RPMI8226 (cell line): ENCODE data around the gene PLPPR1.
"Not testable (repeated sequence)": the region's sequence is repeated elsewhere in the genome, so short reads cannot be mapped to it uniquely, and the experiment has no call there.

Source experiments
- DNase-seq: peaks from one replicate; pipeline ENCODE4 v3.0.0-alpha.2; 2015

The PLPPR1 gene

DNA sequence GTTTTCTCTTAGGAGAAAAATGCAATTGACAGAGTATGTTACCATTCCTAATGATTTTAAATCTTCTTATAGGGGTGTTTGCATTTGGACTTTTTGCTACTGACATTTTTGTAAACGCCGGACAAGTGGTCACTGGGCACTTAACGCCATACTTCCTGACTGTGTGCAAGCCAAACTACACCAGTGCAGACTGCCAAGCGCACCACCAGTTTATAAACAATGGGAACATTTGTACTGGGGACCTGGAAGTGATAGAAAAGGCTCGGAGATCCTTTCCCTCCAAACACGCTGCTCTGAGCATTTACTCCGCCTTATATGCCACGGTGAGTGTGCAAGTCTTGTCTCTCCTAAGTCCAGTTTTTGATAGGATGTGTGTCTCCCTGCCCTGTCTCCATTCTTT is 280.6 kb downstream of the PLPPR1 start:
- no peak for DNase-seq

DNA sequence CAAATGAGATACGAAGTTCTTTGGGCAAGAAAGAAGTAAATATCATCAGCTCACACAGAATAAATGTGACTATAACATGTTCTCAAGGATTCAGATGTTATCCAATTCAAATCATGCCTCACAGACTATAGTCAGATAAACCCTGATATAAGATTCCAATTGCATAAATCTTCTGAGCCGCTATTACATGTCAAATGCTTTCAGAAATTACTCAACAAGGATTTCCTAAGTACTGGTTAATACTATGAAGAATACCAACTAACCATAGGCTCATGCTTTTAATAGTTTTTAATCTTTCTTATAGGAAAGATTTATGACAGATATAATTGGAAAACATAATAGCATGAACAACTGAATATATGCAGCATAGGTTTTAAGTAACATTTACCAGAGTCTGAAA is 282.7 kb downstream of the PLPPR1 start:
- no peak for DNase-seq

DNA sequence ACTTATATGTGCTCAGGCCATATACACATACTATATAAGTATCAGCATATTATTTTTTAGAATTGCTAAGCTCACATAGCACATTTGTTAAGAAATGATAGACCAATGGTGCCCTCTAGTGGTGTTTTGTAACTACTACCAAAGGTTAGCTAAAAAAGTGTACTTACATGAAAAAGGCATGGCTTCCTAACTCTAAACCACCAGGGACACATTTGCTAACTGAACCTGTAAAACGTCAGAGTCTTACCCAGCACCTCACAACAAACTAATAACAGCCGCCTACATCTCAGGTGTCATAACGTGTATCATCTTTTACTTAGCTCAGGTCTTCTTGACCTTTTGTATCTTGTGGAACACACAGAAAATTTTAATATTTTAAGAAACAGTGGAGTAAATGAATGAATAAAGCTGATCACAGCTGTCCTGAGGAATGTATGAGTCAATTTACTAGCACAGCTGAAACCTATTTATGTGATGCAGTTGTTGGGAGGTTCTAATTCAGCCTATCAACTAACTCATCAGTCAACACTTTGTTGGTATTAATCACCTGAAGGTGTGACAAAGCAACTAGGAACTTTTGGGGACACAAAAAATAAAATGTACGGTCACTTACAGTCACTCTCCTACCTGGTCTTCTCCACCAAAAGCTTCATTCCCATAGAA is 283.4 kb downstream of the PLPPR1 start:
- DNase-seq, result peak; percentile 69

DNA sequence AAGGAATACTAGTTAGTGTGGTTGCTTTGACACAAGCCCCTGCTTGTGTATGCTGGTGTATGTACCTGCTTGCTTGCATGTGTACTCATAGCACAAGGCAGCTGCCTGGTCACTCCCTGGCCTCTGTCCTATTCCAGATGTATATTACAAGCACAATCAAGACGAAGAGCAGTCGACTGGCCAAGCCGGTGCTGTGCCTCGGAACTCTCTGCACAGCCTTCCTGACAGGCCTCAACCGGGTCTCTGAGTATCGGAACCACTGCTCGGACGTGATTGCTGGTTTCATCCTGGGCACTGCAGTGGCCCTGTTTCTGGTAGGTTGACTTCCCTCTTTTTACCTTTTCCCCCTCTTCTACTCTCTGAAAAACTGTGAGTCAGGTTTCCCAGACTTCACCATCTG is 284.1 kb downstream of the PLPPR1 start:
- no peak for DNase-seq

DNA sequence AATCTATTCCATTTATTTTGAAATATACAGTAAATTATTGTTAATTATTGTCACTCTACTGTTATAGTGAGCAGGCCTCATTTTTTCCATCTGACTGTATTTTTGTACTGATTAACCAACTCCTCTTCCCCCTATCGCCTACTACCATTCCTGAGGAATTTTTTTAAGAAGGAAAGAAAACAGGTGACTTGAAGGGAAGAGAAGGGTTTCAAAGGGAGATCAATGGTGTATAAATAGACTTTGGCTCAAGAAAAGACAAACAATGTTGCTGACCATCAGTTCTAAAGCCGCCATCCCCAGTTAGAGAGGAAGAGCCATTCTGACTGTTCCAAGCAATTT is 286.6 kb downstream of the PLPPR1 start:
- DNase-seq, result no peak

DNA sequence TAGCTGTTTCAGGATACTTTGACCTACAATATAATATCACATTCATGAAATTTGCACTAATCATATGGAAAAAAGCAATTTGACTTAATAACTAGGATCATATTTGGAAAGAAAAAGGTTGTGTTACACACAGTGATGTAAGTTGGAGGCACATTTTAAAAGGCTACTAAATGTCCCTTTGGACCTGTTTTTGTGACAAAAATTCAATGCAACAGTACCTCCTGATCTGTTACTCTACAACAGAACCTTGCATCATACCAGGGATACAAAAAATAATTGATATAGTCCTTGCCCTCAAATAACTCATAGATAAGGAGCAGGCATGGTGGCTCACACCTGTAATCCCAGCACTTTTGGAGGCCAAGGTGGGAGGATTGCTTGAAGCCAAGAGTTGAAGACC is 289.2 kb downstream of the PLPPR1 start:
- DNase-seq, result no peak

DNA sequence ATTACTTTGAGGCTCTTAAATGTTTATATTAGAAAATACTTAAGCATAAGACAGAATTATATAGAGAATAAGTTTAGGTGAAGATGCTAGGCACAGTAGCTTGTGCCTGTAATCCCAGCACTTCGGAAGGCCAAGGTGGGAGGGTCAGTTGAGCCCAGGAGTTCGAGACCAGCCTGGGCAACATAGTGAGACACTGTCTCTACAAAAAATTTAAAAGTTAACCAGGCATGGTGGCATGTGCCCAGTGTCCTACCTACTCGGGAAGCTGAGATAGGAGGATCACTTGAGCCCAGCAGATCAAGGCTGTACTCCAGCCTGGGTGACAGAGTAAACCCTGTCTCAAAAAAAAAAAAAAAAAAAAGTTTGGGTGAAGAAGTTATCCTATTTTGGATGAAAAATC is 294.6 kb downstream of the PLPPR1 start:
- no peak for DNase-seq

DNA sequence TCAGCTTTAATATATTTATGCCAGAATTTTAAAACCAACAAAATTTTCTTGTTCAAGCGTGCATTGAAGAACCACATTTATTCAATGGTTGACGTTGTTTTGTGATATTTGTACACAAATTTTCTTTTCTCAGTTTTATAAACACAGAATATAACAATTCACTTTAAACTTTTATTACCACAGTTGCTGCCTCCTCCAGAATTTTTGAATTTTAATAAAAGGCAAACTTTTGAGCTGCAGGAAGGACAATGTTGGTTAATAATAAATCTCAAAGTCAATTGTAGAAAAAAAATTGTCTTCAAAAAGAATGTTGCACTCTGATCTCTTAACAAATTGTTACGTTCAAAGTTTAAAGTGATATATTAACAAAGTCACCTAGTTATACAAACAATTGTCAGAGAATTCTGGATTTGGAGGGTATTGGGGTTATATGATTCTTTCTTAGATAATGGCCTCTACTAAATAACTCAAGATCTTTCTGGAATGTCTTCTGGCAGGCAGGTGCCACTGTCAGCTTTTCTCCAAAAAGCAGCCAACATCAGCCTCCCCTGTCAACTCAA is 295.8 kb downstream of the PLPPR1 start:
- DNase-seq, result no peak

DNA sequence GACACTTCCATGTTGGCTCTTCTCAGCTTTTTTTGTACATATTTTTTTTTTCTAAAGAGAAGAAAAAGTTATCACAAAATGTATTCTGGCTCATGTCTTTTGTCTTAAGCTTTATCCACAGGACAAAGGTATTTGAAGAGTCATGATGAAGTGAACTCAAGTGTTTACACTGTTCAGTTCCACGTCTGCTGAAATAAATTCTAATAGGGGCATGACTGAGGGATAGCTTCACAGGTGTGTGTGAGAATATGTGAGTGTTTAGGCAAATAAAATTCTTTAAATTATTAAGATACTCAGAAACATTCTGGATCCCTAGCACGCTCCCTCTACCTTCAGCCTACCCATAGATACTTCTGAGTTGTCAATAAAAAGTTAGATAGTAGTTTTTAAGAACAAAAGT is 296.5 kb downstream of the PLPPR1 start:
- DNase-seq, result no peak

DNA sequence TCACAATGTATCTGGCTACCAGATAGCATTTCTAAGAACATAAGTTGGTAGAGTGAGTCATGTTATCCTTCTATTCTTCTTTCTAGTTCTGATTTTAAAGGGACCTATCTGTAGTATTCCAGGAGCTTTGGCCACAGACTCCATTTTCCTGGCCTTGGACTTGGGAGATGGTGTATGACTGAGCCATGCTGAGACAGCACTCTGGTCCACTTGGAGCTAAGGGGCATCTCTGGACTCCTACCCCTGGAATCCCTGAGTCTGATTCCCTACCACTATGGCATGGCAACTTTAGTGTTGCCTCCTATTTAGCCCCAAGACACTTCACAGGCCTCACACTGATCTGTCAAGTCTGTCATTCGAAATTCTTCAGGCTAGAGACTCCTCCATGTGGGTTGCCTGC is 297.5 kb downstream of the PLPPR1 start:
- no peak for DNase-seq

DNA sequence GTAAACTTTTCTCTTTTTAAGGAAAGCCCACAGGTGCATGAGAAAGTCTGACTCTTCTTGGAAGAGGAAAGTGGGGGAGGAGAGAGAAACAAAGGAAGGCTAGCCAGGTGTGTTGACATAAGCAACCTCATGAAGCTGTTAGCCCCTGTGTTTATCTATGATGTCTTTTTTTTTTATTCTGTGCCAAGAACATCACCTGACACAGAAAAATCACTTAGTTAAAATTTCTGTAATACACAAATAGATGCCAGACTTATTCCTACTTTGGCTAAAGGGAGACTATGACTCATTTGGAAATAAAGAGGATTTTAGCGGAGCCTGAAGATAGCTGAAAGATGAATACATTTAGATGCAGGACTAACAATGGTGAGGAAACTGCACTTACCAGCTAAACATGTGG is 298.0 kb downstream of the PLPPR1 start:
- DNase-seq, result peak; percentile 3

DNA sequence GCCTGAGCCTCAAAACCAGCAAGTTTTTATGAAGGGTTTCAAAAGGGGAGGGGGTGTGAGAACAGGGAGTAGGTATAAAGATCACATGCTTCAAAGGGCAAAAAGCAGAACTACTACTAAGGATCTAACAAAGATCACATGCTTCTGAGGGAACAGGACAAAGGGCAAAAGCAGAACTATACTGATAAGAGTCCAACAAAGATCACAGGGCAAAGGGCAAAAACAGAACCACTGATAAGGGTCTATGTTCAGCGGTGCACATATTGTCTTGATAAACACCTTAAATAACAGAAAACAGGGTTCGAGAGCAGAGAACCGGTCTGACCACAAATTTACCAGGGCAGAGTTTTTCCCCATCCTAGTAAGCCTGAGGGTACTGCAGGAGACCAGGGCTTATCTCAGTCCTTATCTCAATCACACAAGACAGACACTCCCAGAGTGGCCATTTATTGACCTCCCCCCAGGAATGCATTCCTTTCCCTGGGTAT is 298.9 kb downstream of the PLPPR1 start:
- not testable (repeated sequence) for DNase-seq

DNA sequence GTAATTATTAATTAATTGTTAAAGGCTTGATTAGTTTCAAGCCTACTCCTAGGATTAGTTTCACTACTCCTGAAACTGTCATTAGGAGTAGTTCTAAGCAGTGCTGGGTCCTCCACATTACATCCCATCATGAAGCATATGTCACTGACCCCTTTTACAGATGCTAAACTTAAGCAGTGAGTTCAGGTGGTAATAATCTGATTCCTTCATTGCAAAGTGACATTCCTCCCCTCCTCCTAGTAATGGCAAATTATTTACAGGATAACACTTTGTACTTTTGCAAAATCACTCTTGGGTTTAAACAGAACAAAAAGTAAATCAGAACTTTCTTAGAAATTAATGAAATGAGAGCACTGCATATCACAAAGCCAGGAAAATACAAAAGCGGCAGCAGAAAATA is 303.8 kb downstream of the PLPPR1 start:
- no peak for DNase-seq

DNA sequence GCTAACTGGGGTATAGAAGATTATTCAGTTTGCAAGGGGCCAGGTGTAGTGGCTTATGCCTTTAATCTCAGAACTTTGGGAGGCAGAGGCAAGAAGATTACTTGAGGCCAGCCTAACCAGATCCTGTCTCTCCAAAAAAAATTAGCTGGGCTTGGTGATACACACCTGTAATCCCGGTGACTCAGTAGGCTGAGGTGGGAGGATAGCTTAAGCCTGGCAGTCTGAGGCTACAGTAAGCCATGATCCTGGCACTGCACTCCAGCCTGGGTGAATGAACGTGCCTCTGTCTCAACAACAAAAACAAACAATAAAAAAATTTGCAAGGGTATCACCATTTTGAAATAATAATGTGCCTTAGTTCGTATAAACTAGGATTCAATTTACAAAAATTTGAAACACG is 305.0 kb downstream of the PLPPR1 start:
- DNase-seq, result no peak

DNA sequence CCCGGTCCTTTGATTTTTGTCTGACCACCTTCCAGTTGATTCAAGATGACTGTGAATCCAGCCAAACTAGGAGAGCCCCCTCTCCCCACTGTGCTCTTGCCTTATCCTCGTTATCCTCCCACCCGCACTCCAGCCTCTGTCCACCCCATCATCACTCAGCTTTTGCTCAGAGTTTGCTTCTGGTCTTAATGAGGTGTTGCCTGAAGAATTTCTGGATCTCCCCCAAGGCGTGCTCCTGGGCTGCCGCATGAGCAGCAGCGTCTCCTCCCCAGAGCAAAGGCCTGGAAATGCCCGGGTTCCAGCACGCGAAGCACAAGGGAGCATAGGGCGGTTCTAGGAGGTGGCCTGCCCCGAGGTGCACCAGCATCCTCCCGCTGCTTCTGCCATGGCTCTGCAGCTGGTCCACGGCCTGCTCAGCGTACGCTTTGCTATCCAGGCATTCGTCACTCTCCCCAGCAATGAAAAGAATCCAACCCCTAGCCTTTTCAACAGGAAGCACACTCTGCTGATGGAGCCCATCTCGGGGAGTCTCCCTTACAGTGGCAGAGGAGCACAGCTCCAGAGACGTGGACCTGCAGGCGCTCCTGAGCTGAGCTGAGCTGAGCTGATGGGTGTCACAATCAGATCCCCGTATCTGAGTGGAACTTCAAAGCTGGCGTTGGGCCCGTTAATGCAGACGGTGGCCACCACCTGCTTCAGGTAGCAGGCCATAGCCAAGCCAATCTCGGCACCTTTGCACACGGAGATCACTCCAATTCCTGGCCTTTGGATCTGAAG is 305.6 kb downstream of the PLPPR1 start:
- no peak for DNase-seq

DNA sequence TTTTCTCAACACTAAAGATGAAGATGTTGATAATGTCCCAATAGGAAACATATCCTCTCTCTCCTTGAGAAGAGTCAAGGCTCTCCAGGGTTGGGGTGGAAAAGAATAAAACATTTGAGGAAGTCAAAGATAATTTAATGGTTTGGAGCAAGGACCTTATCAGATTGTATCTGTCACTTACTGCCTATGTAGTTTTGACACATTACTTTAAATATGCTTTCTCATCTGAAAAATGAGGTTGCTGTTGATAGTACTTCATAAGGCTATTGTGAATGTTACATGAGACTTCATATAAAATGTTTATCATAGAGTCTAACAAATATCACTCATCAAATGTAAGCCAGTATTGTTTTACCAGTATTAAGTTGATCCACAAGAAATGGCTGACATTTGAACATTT is 307.6 kb downstream of the PLPPR1 start:
- DNase-seq, result no peak

DNA sequence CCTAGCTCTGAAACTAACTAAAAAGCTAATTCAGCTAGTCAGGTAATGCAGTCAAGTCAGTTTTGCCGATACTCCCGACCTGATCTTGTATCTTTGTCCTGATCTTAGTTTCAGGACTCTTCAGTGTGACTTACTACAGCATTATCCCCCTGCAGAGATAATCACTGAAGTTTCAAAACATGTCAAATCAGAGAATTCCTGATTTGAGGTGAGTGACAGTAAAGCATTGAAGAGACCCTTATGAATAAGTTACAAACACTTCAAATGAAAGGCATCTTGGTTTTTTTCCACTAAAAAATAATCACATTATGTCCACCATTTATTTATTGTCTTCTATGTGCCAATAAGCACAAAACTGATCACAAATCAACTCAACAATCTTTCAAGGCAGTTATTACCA is 308.7 kb downstream of the PLPPR1 start:
- DNase-seq, result no peak

DNA sequence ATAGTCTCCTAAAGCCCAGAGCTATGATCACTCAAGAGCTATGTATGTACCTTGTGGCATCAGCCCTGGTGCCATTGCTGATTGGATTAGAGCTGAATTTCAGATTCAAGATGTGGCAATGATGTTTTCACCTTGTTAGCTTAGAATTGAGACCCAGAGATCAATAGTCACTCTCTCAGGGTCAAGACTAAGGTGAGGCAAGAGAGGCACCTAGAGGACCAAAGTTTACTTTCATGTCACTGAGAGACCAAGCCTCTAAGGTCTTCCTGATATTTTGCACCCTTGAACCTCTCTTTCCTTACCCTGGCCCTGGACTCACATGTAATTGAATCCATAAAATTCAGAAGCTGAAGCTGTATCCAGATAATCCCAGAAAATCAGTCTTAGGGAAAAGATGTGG is 313.4 kb downstream of the PLPPR1 start:
- DNase-seq, result no peak

DNA sequence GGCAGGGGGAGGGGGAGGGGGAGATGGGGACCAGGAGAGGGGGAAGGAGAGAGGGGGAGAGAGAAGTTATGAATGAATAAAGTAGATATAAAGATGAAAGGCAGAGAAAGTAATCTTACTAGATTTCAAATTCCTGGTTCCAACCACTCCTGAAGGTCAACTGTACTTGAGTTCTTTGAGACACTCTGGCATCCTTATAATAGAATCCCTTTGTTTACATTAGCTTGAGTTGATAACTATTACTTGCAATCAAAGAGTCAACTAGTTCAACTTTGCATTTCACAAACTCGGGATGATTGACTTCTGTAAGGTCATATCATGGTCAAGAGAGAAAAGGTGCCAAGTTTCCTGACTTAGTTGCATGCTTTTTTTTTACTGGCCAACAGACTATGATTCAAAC is 314.1 kb downstream of the PLPPR1 start:
- DNase-seq, result no peak

DNA sequence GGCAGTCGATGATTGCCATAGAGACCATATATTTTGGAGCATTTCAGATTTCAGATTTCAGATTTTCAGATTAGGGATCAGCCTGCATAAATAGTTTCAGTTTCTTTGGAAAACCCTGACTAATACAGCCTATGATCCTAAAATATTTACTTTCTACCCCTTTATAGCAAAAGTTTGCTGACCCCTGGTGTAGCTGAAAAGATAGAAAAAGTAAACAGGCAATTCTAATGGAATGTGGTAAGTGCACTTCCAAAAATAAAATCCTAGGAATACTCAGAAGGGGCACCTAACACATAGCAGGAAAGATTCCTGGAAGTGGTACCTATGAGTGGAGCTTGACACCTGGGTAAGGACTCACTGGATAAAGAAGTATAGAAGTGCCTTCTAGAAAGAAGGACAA is 321.8 kb downstream of the PLPPR1 start:
- DNase-seq, result no peak

DNA sequence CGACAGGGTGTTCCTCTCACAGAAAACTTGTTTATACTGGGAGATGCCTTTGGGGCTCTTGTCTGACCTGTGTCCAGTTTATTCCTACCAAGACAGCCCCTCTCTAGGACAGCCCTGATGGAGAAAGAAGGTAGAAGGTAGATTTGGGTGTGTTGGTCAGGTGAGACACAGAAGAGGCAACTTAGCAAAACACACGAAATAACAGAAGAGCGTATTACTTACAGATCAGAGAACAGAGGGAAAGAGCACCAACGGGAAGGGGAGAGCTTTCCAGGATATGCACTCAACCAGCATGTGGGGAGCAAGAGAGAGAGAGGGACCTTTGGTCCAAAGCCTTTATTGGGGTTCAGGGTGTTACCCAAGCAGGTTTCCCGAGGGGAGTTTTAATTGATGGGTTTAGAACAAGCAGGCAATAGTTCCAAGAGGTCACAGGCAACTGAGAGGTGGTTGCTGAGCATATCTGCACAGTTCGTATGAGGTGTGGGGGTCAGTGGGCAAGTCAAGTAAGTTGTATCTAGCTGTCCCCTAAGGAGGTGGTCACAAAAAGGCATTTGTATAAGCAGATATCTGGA is 324.5 kb downstream of the PLPPR1 start:
- DNase-seq, result no peak

DNA sequence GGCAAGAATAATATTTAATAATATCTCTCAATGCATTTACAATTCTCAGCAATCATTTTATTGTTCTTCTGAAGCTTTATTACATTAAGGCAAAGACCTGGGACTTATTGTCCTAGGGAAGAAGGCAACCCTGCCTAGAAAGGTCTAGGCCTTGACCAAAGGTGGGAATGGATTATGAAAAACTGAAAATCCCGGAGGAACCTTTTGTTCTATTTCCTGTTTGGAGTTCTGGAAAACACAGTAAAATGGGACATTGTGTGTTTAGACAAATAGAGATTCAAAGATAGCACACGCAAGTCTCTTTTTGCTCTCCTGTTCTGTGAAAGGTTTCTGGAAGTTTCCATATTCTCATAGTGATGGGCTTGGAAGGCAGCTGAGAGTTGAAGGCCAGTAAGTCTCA is 325.2 kb downstream of the PLPPR1 start:
- no peak for DNase-seq

DNA sequence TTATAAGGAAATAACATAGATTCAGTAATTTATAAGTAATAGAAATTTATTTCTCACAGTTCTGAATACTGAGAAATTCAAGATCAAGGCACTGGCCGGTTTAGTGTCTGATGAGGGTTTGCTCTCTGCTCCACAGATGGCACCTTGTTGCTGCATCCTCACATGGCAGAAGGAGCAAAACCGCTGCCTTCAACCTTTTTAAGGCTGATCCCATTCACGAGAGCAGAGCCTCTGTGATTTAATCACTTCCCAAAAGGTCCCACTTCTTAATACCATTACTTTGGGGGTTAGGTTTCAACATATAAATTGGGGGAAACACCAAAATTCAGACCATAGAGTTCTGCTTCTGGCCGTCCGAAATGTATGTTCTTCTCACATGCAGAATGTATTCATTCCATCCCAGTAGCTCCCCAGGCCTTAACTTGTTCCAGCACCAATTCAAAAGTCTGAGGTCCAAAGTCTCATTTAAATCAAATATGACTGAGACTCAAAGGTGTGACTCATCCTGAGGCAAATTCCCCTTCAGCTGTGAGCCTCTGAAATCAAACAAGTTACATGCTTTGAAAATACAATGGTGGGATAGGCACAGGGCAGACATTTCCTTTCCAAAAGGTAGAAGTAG is 325.7 kb downstream of the PLPPR1 start:
- no peak for DNase-seq
